ENCODE measurements around the gene ETDB.
"Not testable (repeated sequence)": the region's sequence is repeated elsewhere in the genome, so short reads cannot be mapped to it uniquely, and the experiment has no call there.

- TF ChIP-seq POLR2AphosphoS5, CTCF (IDR thresholded peaks at IDR 0.05): not testable (repeated sequence)
These were observed 4.3 kb downstream of the ETDB start for GRCh38 chrX:135116064-135116463.

Data from sigmoid colon (tissue), 4 donors.